K562 (cell line): ENCODE data around the gene DCAF15. TPM values are rescaled to one million over a fixed set of nuclear protein-coding genes. Genes with fewer than 3 reads are reported as not detected.

Experiments used
- ATAC-seq: fragments of 200-7000 bp; cut with Tn5 transposase; 3 replicates; pipeline ENCODE4 v1.9.1; 2020; ENCODE audit warnings: moderate library complexity
- BruUV-seq: library from RNA; stranded (reverse); fragments of 400-500 nt; replicated peaks from 2 replicates; lab custom pipeline; 2021; lab: Mats Ljungman, UMichigan
- CTCF ChIA-PET: fragments of 300-600 bp; formaldehyde crosslinking; extraction: SDS; loops from one replicate; lab custom pipeline; 2021; ENCODE audit warnings: low intra/inter-chr PET ratio; lab: Yijun Ruan, JAX
- POLR2A ChIA-PET: fragments of 300-600, 350-650 bp; sonication (Branson Sonifier 250); formaldehyde crosslinking; extraction: SDS; loops from one replicate; lab custom pipeline; 2021; ENCODE audit warnings: antibody characterized with exemption, inconsistent platforms; lab: Yijun Ruan, JAX
- DNase-seq, 4 experiments: peaks; one replicate each; pipeline versions ENCODE4 v3.0.0 to v3.0.0-alpha.2; 2011 to 2018; ENCODE audit warnings: low spot score in 3 of 4, mixed read lengths in 3 of 4; ENCODE audit errors: extremely low read depth in 1 of 4
- FAIRE-seq: peaks from 2 replicates; lab custom pipeline; 2011; peaks lifted over from hg19 to GRCh38; lab: Jason Lieb, UNC
- H2AFZ ChIP-seq: 2 replicates; pipeline ENCODE4 v1.6.0; 2011; ENCODE audit warnings: low read depth, low read length, control low read depth, inconsistent platforms
- H3K27ac ChIP-seq: fragments of 200-600 bp; 3 replicates; pipeline ENCODE4 v1.8.0; 2011; ENCODE audit warnings: low read depth, mild to moderate bottlenecking, control low read depth, inconsistent platforms, low read length, moderate library complexity, mixed read lengths; ENCODE audit errors: extremely low read depth
- H3K27me3 ChIP-seq, 2 experiments: fragments of 300-600 bp in 1 of 2; 2 replicates in 1 of 2; 3 replicates in 1 of 2; pipeline versions ENCODE4 v1.6.0 to v1.8.0; 2011; ENCODE audit warnings: inconsistent platforms in 2 of 2, low read length in 2 of 2, mild to moderate bottlenecking in 1 of 2, mixed read lengths in 1 of 2, moderate library complexity in 1 of 2; ENCODE audit not compliant: control insufficient read depth in 2 of 2, insufficient read depth in 2 of 2
- H3K36me3 ChIP-seq: fragments of 300-600 bp; 3 replicates; pipeline ENCODE4 v1.8.0; 2011; ENCODE audit warnings: mild to moderate bottlenecking, low read length, inconsistent platforms; ENCODE audit not compliant: control insufficient read depth, insufficient read depth
- H3K4me1 ChIP-seq, 2 experiments: fragments of 200-600 bp in 1 of 2; replicated peaks in 1 of 2; 2 replicates in 1 of 2; 3 replicates in 1 of 2; pipeline versions ENCODE4 v1.5.1 to v1.8.0; 2011; ENCODE audit warnings: inconsistent platforms in 2 of 2, low read length in 2 of 2, mild to moderate bottlenecking in 1 of 2, mixed read lengths in 1 of 2, moderate library complexity in 1 of 2; ENCODE audit not compliant: control insufficient read depth in 2 of 2, insufficient read depth in 2 of 2
- H3K4me2 ChIP-seq: 2 replicates; pipeline ENCODE4 v1.6.1; 2011; ENCODE audit warnings: low read length, control low read depth, inconsistent platforms, mixed read lengths; ENCODE audit not compliant: insufficient read depth
- H3K4me3 ChIP-seq: fragments of 200-600 bp; sonication (generic), shearing (Covaris generic); 2 replicates; pipeline ENCODE4 v1.5.1; 2016; ENCODE audit warnings: control low read depth, inconsistent platforms
- H3K79me2 ChIP-seq: fragments of 200-600 bp; 3 replicates; pipeline ENCODE4 v1.8.0; 2011; ENCODE audit warnings: low read length, inconsistent platforms; ENCODE audit not compliant: control insufficient read depth, insufficient read depth
- H3K9ac ChIP-seq, 2 experiments: 2 replicates each; pipeline versions ENCODE4 v1.6.0 to v1.6.1; 2011; ENCODE audit warnings: low read depth in 2 of 2, low read length in 2 of 2, control low read depth in 1 of 2, inconsistent platforms in 1 of 2, mild to moderate bottlenecking in 1 of 2, mixed read lengths in 1 of 2; ENCODE audit not compliant: insufficient read depth in 1 of 2
- H3K9me1 ChIP-seq: one replicate; pipeline ENCODE4 v1.6.0; 2011; ENCODE audit warnings: inconsistent platforms, mild to moderate bottlenecking, low read length, moderate library complexity; ENCODE audit not compliant: control insufficient read depth, insufficient read depth
- H3K9me3 ChIP-seq: replicated peaks from 2 replicates; pipeline ENCODE4 v1.5.1; 2011; ENCODE audit warnings: low read depth, low read length, inconsistent platforms; ENCODE audit not compliant: control insufficient read depth, insufficient read depth
- H4K20me1 ChIP-seq: replicated peaks from 2 replicates; pipeline ENCODE4 v1.6.1; 2011; ENCODE audit warnings: low read length, inconsistent platforms, mixed read lengths; ENCODE audit not compliant: control insufficient read depth, insufficient read depth
- AFF1 ChIP-seq, 2 experiments: fragments of 450-650 bp; IDR thresholded peaks; 2 replicates each; pipeline ENCODE4 v1.6.1; 2018; ENCODE audit warnings: mild to moderate bottlenecking in 2 of 2, low read depth in 1 of 2; ENCODE audit not compliant: partially characterized antibody in 2 of 2
- ETV6 ChIP-seq, 3 experiments: fragments of 150-350 bp in 1 of 3; sonication (generic) in 1 of 3; formaldehyde crosslinking in 1 of 3; IDR thresholded peaks; 2 replicates each; pipeline versions ENCODE4 v1.6.1 to v1.8.0; 2014 to 2022; ENCODE audit warnings: borderline replicate concordance in 2 of 3, low read depth in 2 of 3, antibody characterized with exemption in 1 of 3, low read length in 1 of 3, mild to moderate bottlenecking in 1 of 3, missing genetic modification reagents in 1 of 3
- GABPA ChIP-seq: fragments of 200-800 bp; sonication (Bioruptor generic); conservative IDR thresholded peaks from 2 replicates; pipeline ENCODE4 v1.6.1; 2016; ENCODE audit warnings: low read depth, missing genetic modification characterization, missing compliant biosample characterization
- GABPB1 ChIP-seq: sonication (generic); formaldehyde crosslinking; IDR thresholded peaks from 2 replicates; pipeline ENCODE4 v1.8.0; 2022; ENCODE audit warnings: mild to moderate bottlenecking, missing genetic modification reagents
- GTF2E2 ChIP-seq: fragments of 200-800 bp; sonication (Bioruptor generic); IDR thresholded peaks from 2 replicates; pipeline ENCODE4 v1.6.1; 2016; ENCODE audit warnings: missing genetic modification characterization, missing compliant biosample characterization
- KLF10 ChIP-seq: fragments of 250-450 bp; sonication (Bioruptor Pico); IDR thresholded peaks from 2 replicates; pipeline ENCODE4 v1.6.1; 2021; ENCODE audit warnings: matching md5 sums
- MAZ ChIP-seq, 2 experiments: fragments of 450-650 bp in 1 of 2; sonication (generic) in 1 of 2; formaldehyde crosslinking; IDR thresholded peaks in 1 of 2; conservative IDR thresholded peaks in 1 of 2; 2 replicates each; pipeline versions ENCODE4 v1.4.0 to v1.5.0; 2020; ENCODE audit warnings: mild to moderate bottlenecking in 1 of 2, missing genetic modification reagents in 1 of 2
- MECOM ChIP-seq: fragments of 250-450 bp; sonication (Bioruptor Pico); IDR thresholded peaks from 2 replicates; pipeline ENCODE4 v1.8.0; 2022; ENCODE audit warnings: inconsistent platforms
- NFYB ChIP-seq: IDR thresholded peaks from 2 replicates; pipeline ENCODE4 v1.6.1; 2011; ENCODE audit warnings: mild to moderate bottlenecking, moderate library complexity; ENCODE audit not compliant: insufficient read length; ENCODE audit errors: extremely low read depth
- SETDB1 ChIP-seq: IDR thresholded peaks from one replicate; pipeline ENCODE4 v1.6.1; 2012; ENCODE audit warnings: low read length, control low read depth, inconsistent platforms
- SREBF1 ChIP-seq: fragments of 150-350 bp; IDR thresholded peaks from 2 replicates; pipeline ENCODE4 v1.6.1; 2014; ENCODE audit warnings: antibody characterized with exemption, low read depth, low read length, borderline replicate concordance
- THRA ChIP-seq: fragments of 450-650 bp; IDR thresholded peaks from 2 replicates; pipeline ENCODE4 v1.6.1; 2017; ENCODE audit warnings: mild to moderate bottlenecking, moderate library complexity
- ZBTB7A ChIP-seq: IDR thresholded peaks from 2 replicates; pipeline ENCODE4 v1.6.1; 2011; ENCODE audit warnings: low read depth, mild to moderate bottlenecking, low read length, moderate library complexity, borderline replicate concordance; ENCODE audit not compliant: control insufficient read depth
- ZNF143 ChIP-seq: sonication (generic); formaldehyde crosslinking; IDR thresholded peaks from 2 replicates; pipeline ENCODE4 v1.9.0; 2022; ENCODE audit warnings: mild to moderate bottlenecking, missing genetic modification reagents
- ZNF24 ChIP-seq: fragments of 450-650 bp; IDR thresholded peaks from 2 replicates; pipeline ENCODE4 v1.6.1; 2016
- ZNF444 ChIP-seq: fragments of 250-450 bp; sonication (Bioruptor Pico); IDR thresholded peaks from 2 replicates; pipeline ENCODE4 v1.4.0; 2020; ENCODE audit warnings: mild to moderate bottlenecking, moderate library complexity
- WGBS: fragments of 100-300 bp; shearing (Covaris generic); methylation state at CpG from one replicate; pipeline ENCODE4 v1.1.6; 2016; ENCODE audit warnings: low coverage, mixed read lengths; ENCODE audit not compliant: insufficient coverage; ENCODE audit errors: missing lambda C conversion rate; 5-methylcytosine and 5-hydroxymethylcytosine counted together
- in situ Hi-C: fragments of 300-500 bp; cut with MboI; formaldehyde crosslinking; loops from 4 replicates; pipeline ENCODE4 v1.15.0; 2018; ENCODE audit warnings: inconsistent platforms, mixed read lengths
- intact Hi-C: fragments of 100-400 bp; cut with micrococcal nuclease; formaldehyde crosslinking; loops from 2 replicates; pipeline ENCODE4 v1.14.2; 2022
- polyA plus RNA-seq, 8 experiments: library from polyadenylated mRNA; depleted of rRNA in 4 of 8; stranded (reverse) in 5 of 8; unstranded in 3 of 8; fragments of >200 nt; fragmentation: Nextera tagmentation in 2 of 8; fragmentation: Illumina TruSeq in 1 of 8; extraction: Ambion mirVana in 2 of 8; extraction: Trizol in 1 of 8; gene quantifications; 2 replicates each; pipeline versions ENCODE4 v1.2.1 to v1.2.3, GENCODE V29; 2011 to 2014; ENCODE audit warnings: inconsistent platforms in 1 of 8, missing spikeins in 1 of 8
- total RNA-seq, 7 experiments: library from RNA; depleted of rRNA in 6 of 7; stranded (reverse); fragments of >200 nt in 6 of 7; fragmentation: Illumina TruSeq in 2 of 7; extraction: Trizol in 2 of 7; gene quantifications; 2 replicates each; pipeline versions ENCODE4 v1.2.1 to v1.2.3, GENCODE V29; 2011 to 2021; ENCODE audit warnings: low replicate concordance in 1 of 7

Gene DCAF15
- total and polyA plus RNA-seq, 9 of the 15 experiments (the other 6 are each of a cell fraction or from before 2014, with no cell fraction given): 0.17 to 68.5 (median 27.7) TPM

- ATAC-seq (peak; percentile 34; the same call in 1 of the 3 replicates), DNase-seq (peak; percentile 49 to 64 (median 58)), FAIRE-seq (no peak)
- Histone ChIP-seq H3K4me3 (no peak overlapping the region), H3K36me3 (peaks cover 5% of the 10 kb centered on the region; the same call in 1 of the 3 replicates), H3K9ac (peak overlapping the region in 1 of 2 experiments; percentile 54; a peak in 2 of 4 replicates), H3K79me2 (no peaks in the 10 kb centered on the region), H3K27me3 (peaks cover 0 to 3% of the 10 kb centered on the region in 2 experiments; a peak in 2 of 5 replicates), H3K4me2 (no peak overlapping the region), H3K27ac (no peak overlapping the region), H4K20me1 (0 out of 2 replicates have a peak, but pooled peaks cover 4% of the 10 kb centered on the region), H3K9me1 (no peaks in the 10 kb centered on the region), H3K4me1 (peaks cover 0 to 49% of the 10 kb centered on the region in 2 experiments; a peak in 4 of 5 replicates), H2AFZ (no peak overlapping the region), H3K9me3 (no peaks in the 10 kb centered on the region)
- WGBS: 39% methylated on average over 16 of the region's 22 CpGs
- in situ Hi-C loops: no loop called here
- intact Hi-C loops: no loop called here
- no TSS peak for BruUV-seq
- ChIA-PET CTCF (no interaction called here), POLR2A (interaction anchor here (0.6 to 1.1 kb wide), 2 partner anchors 18 to 379 kb away, joined by 3 to 9 read pairs; no protein-coding TSS in a partner anchor)
- TF ChIP-seq SREBF1: no peak
- TF ChIP-seq ZBTB7A: no peak
- no peak for TF ChIP-seq SETDB1
- TF ChIP-seq ZNF24: no peak
- TF ChIP-seq KLF10 (CRISPR knock-in tag): no peak
- no peak for TF ChIP-seq NFYB
- TF ChIP-seq MECOM (CRISPR knock-in tag): no peak
- TF ChIP-seq AFF1 (IDR thresholded peaks at IDR 0.05; ENCODE audit: low read depth in 1 of 2, partially characterized antibody in 2 of 2): peak in 1 of 2 experiments; percentile 59
- no peak for TF ChIP-seq ETV6 (IDR thresholded peaks at IDR 0.05; ENCODE audit: borderline replicate concordance in 1 of 2, low read depth in 2 of 2, low read length in 1 of 2)
- no peak for TF ChIP-seq ETV6 (CRISPR knock-in tag; IDR thresholded peaks at IDR 0.05; ENCODE audit: borderline replicate concordance)
- TF ChIP-seq THRA: no peak
- peak; percentile 76 for TF ChIP-seq ZNF444 (CRISPR knock-in tag)
- TF ChIP-seq GTF2E2 (tag): no peak
- no peak for TF ChIP-seq GABPA (tag)
- 0 out of 2 replicates have a peak, but pooled peaks have one; percentile 24 for TF ChIP-seq GABPB1
- TF ChIP-seq ZNF143: no peak
- TF ChIP-seq MAZ (CRISPR knock-in tag; conservative IDR thresholded peaks at IDR 0.05 in 1 of 2, IDR thresholded peaks at IDR 0.05 in 1 of 2): peak in 1 of 2 experiments; percentile 28; a peak in 1 of 4 replicates
These were observed 16.4 kb upstream of the DCAF15 start for GRCh38 chr19:13935765-13936510.
